ENCODE measurements around the gene PACRG.
"Not testable (repeated sequence)": the region's sequence is repeated elsewhere in the genome, so short reads cannot be mapped to it uniquely, and the experiment has no call there.

The PACRG gene

GRCh38 chr6:162951164-162951743 lies 223.5 kb downstream of the PACRG start:
- no peak for DNase-seq

GRCh38 chr6:162952423-162952822 lies 224.6 kb downstream of the PACRG start:
- DNase-seq = no peak

- no peak for DNase-seq
These were observed 229.3 kb downstream of the PACRG start for GRCh38 chr6:162957062-162957461.

GRCh38 chr6:162960679-162961457 lies 233.1 kb downstream of the PACRG start:
- DNase-seq = no peak

GRCh38 chr6:162962093-162962492 lies 234.3 kb downstream of the PACRG start:
- DNase-seq = no peak

GRCh38 chr6:162963861-162964260 lies 236.1 kb downstream of the PACRG start:
- DNase-seq = no peak

- no peak for DNase-seq
These were observed 236.8 kb downstream of the PACRG start for GRCh38 chr6:162964488-162965140.

- DNase-seq = no peak
These were observed 237.6 kb downstream of the PACRG start for GRCh38 chr6:162965366-162965765.

GRCh38 chr6:162970246-162970645 lies 242.5 kb downstream of the PACRG start:
- DNase-seq = no peak

GRCh38 chr6:162971356-162971755 lies 243.6 kb downstream of the PACRG start:
- no peak for DNase-seq

- no peak for DNase-seq
These were observed 245.5 kb downstream of the PACRG start for GRCh38 chr6:162973151-162973872.

- no peak for DNase-seq
These were observed 246.2 kb downstream of the PACRG start for GRCh38 chr6:162973980-162974379.

- no peak for DNase-seq
These were observed 246.9 kb downstream of the PACRG start for GRCh38 chr6:162974685-162975084.

GRCh38 chr6:162976141-162976540 lies 248.4 kb downstream of the PACRG start:
- DNase-seq = no peak

- not testable (repeated sequence) for DNase-seq
These were observed 255.5 kb downstream of the PACRG start for GRCh38 chr6:162983234-162983633.

- DNase-seq = no peak
These were observed 271.0 kb downstream of the PACRG start for GRCh38 chr6:162998777-162999176.

- no peak for DNase-seq
These were observed 272.0 kb downstream of the PACRG start for GRCh38 chr6:162999575-163000285.

- no peak for DNase-seq
These were observed 273.6 kb downstream of the PACRG start for GRCh38 chr6:163001330-163001729.

GRCh38 chr6:163008186-163008585 lies 280.4 kb downstream of the PACRG start:
- no peak for DNase-seq

GRCh38 chr6:163008626-163009025 lies 280.9 kb downstream of the PACRG start:
- no peak for DNase-seq

GRCh38 chr6:163010145-163010544 lies 282.4 kb downstream of the PACRG start:
- no peak for DNase-seq

- DNase-seq = no peak
These were observed 287.0 kb downstream of the PACRG start for GRCh38 chr6:163014736-163015135.

GRCh38 chr6:163017801-163018200 lies 290.0 kb downstream of the PACRG start:
- DNase-seq = no peak

Measured in stimulated activated CD8-positive, alpha-beta memory T cell treated with anti-CD3 and anti-CD28 coated beads, Interleukin-4, amount 100 ng/mL, for 48 hours (primary cell).